H9 (cell line): ENCODE measurements around the gene EXO1. TPM values are rescaled to one million over a fixed set of nuclear protein-coding genes. Genes with fewer than 3 reads are reported as not detected.

ENCODE experiments used
- DNase-seq: peaks from one replicate; pipeline ENCODE4 v3.0.0-alpha.2; 2017
- H2AFZ ChIP-seq: one replicate; pipeline ENCODE4 v1.6.1; 2013; ENCODE audit warnings: mild to moderate bottlenecking, low read length, control low read depth, moderate library complexity
- H2AK5ac ChIP-seq: 2 replicates; pipeline ENCODE4 v1.6.1; 2013; ENCODE audit warnings: low read length, control low read depth, mixed read lengths; ENCODE audit not compliant: insufficient read length
- H2BK120ac ChIP-seq: one replicate; pipeline ENCODE4 v1.6.1; 2013; ENCODE audit warnings: low read depth, mild to moderate bottlenecking, low read length, control low read depth, inconsistent platforms; ENCODE audit not compliant: poor library complexity, severe bottlenecking
- H2BK12ac ChIP-seq: 2 replicates; pipeline ENCODE4 v1.6.1; 2013; ENCODE audit warnings: low read length, control low read depth, mixed read lengths, low read depth; ENCODE audit not compliant: insufficient read length
- H2BK15ac ChIP-seq: 2 replicates; pipeline ENCODE4 v1.6.1; 2013; ENCODE audit warnings: low read depth, low read length, control low read depth
- H2BK20ac ChIP-seq: one replicate; pipeline ENCODE4 v1.6.1; 2013; ENCODE audit warnings: low read depth, mild to moderate bottlenecking, low read length, control low read depth, inconsistent platforms; ENCODE audit not compliant: poor library complexity, severe bottlenecking
- H2BK5ac ChIP-seq: 2 replicates; pipeline ENCODE4 v1.6.1; 2013; ENCODE audit warnings: low read length, control low read depth, mixed read lengths; ENCODE audit not compliant: insufficient read length
- H3K14ac ChIP-seq: 2 replicates; pipeline ENCODE4 v1.6.1; 2013; ENCODE audit warnings: low read length, control low read depth; ENCODE audit not compliant: insufficient read depth
- H3K18ac ChIP-seq: 2 replicates; pipeline ENCODE4 v1.6.1; 2013; ENCODE audit warnings: low read depth, mild to moderate bottlenecking, mixed read lengths, low read length, control low read depth; ENCODE audit not compliant: insufficient read length
- H3K23ac ChIP-seq: 2 replicates; pipeline ENCODE4 v1.6.1; 2013; ENCODE audit warnings: low read length, control low read depth, mixed read lengths, low read depth; ENCODE audit not compliant: insufficient read length
- H3K23me2 ChIP-seq: 2 replicates; pipeline ENCODE4 v1.6.1; 2013; ENCODE audit warnings: low read depth, mild to moderate bottlenecking, mixed read lengths, low read length, control low read depth; ENCODE audit not compliant: insufficient read length, poor library complexity, severe bottlenecking
- H3K27ac ChIP-seq: 2 replicates; pipeline ENCODE4 v1.5.1; 2013; ENCODE audit warnings: low read length, control low read depth, mixed read lengths, low read depth; ENCODE audit not compliant: insufficient read length
- H3K27me3 ChIP-seq: 2 replicates; pipeline ENCODE4 v1.6.1; 2013; ENCODE audit warnings: low read length, control low read depth, inconsistent platforms; ENCODE audit not compliant: insufficient read depth
- H3K4ac ChIP-seq: 2 replicates; pipeline ENCODE4 v1.6.1; 2013; ENCODE audit warnings: low read depth, mild to moderate bottlenecking, control low read depth, inconsistent platforms, low read length, moderate library complexity
- H3K4me1 ChIP-seq: 2 replicates; pipeline ENCODE4 v1.6.1; 2013; ENCODE audit warnings: low read length, control low read depth, inconsistent platforms; ENCODE audit not compliant: insufficient read depth
- H3K4me2 ChIP-seq: 2 replicates; pipeline ENCODE4 v1.6.1; 2013; ENCODE audit warnings: low read length, control low read depth, mixed read lengths; ENCODE audit not compliant: insufficient read length, insufficient read depth
- H3K56ac ChIP-seq: 2 replicates; pipeline ENCODE4 v1.6.1; 2013; ENCODE audit warnings: low read depth, mild to moderate bottlenecking, mixed read lengths, low read length, control low read depth; ENCODE audit not compliant: insufficient read length
- H3K79me1 ChIP-seq: 2 replicates; pipeline ENCODE4 v1.6.1; 2013; ENCODE audit warnings: low read depth, mild to moderate bottlenecking, moderate library complexity, low read length, control low read depth, inconsistent platforms; ENCODE audit not compliant: insufficient read depth, poor library complexity, severe bottlenecking
- H3K79me2 ChIP-seq: 2 replicates; pipeline ENCODE4 v1.6.1; 2013; ENCODE audit warnings: low read length, control low read depth, inconsistent platforms; ENCODE audit not compliant: insufficient read depth
- H3K9ac ChIP-seq: 2 replicates; pipeline ENCODE4 v1.6.1; 2013; ENCODE audit warnings: low read length, control low read depth, mixed read lengths; ENCODE audit not compliant: insufficient read length; ENCODE audit errors: extremely low read depth
- H3K9me3 ChIP-seq: one replicate; pipeline ENCODE4 v1.6.1; 2013; ENCODE audit warnings: low read depth, low read length, inconsistent platforms; ENCODE audit not compliant: control insufficient read depth
- H3T11ph ChIP-seq: one replicate; pipeline ENCODE4 v1.6.1; 2013; ENCODE audit warnings: mild to moderate bottlenecking, low read length, control low read depth, inconsistent platforms
- H4K20me1 ChIP-seq: one replicate; pipeline ENCODE4 v1.6.1; 2013; ENCODE audit not compliant: control insufficient read depth, insufficient read length, insufficient read depth
- H4K5ac ChIP-seq: 2 replicates; pipeline ENCODE4 v1.6.1; 2013; ENCODE audit warnings: low read depth, mild to moderate bottlenecking, mixed read lengths, low read length, control low read depth; ENCODE audit not compliant: insufficient read length
- H4K8ac ChIP-seq: replicated peaks from 2 replicates; pipeline ENCODE4 v1.6.1; 2013; ENCODE audit warnings: low read length, control low read depth, mixed read lengths, low read depth; ENCODE audit not compliant: insufficient read length
- H4K91ac ChIP-seq: 2 replicates; pipeline ENCODE4 v1.6.1; 2013; ENCODE audit warnings: low read depth, mild to moderate bottlenecking, moderate library complexity, mixed read lengths, low read length, control low read depth; ENCODE audit not compliant: insufficient read length
- H3K27ac Mint-ChIP-seq, 3 experiments: 2 replicates in 2 of 3; 3 replicates in 1 of 3; pipeline ENCODE4 v1.8.0; 2020 to 2021; ENCODE audit warnings: mixed read lengths in 3 of 3, mild to moderate bottlenecking in 1 of 3, moderate library complexity in 1 of 3
- H3K27me3 Mint-ChIP-seq: 2 replicates; pipeline ENCODE4 v1.8.0; 2021; ENCODE audit warnings: low read depth, mild to moderate bottlenecking, moderate library complexity, mixed read lengths
- H3K36me3 Mint-ChIP-seq, 3 experiments: 2 replicates in 2 of 3; 3 replicates in 1 of 3; pipeline ENCODE4 v1.8.0; 2020 to 2021; ENCODE audit warnings: low read depth in 3 of 3, mixed read lengths in 3 of 3; ENCODE audit not compliant: insufficient read depth in 1 of 3
- H3K4me1 Mint-ChIP-seq, 2 experiments: 2 replicates each; pipeline ENCODE4 v1.8.0; 2020; ENCODE audit warnings: mixed read lengths in 2 of 2
- H3K4me3 Mint-ChIP-seq, 2 experiments: 2 replicates in 1 of 2; 3 replicates in 1 of 2; pipeline ENCODE4 v1.8.0; 2020 to 2021; ENCODE audit warnings: mild to moderate bottlenecking in 2 of 2, mixed read lengths in 2 of 2, moderate library complexity in 1 of 2
- H3K9me3 Mint-ChIP-seq, 2 experiments: 2 replicates in 1 of 2; 3 replicates in 1 of 2; pipeline ENCODE4 v1.8.0; 2020; ENCODE audit warnings: mild to moderate bottlenecking in 2 of 2, mixed read lengths in 2 of 2, moderate library complexity in 1 of 2
- WGBS: extraction: QIAGEN DNeasy Blood & Tissue Kit; methylation state at CpG from one replicate; pipeline ENCODE4 v1.1.7; 2013; ENCODE audit warnings: missing lambda C conversion rate, low lambda C conversion rate, mixed read lengths; ENCODE audit not compliant: insufficient read length; ENCODE audit errors: extremely low coverage; 5-methylcytosine and 5-hydroxymethylcytosine counted together
- total RNA-seq: library from RNA; stranded (reverse); gene quantifications from 2 replicates; pipeline ENCODE4 v1.2.1, GENCODE V29; 2021
- TF ChIP-seq, protein P1 (sequence below): fragments of 200-600 bp; sonication (generic); conservative IDR thresholded peaks from 3 replicates; pipeline ENCODE4 v1.8.0; 2021; ENCODE audit warnings: antibody characterized with exemption, mild to moderate bottlenecking

Gene EXO1
- total RNA-seq, 1 experiment from 2014 or later, result 43.2 TPM

DNA sequence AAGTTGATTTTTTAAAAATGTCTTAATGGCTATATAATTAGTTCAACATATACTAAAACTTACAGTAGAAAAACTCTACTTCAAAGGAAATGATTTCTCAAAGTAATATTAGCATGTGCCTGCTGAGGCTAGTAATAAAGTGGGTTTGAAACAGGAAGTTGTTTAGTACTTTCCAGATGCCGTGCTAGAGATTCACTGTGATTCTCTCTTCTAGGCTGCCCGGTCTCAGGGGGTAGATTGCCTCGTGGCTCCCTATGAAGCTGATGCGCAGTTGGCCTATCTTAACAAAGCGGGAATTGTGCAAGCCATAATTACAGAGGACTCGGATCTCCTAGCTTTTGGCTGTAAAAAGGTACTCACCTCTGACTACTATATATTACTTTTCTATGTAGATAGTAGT is 9.1 kb downstream of the EXO1 start:
- no peak overlapping the region for H3T11ph ChIP-seq
- no peak overlapping the region for H4K91ac ChIP-seq
- Mint-ChIP-seq H3K4me1 (no peaks in the 10 kb centered on the region), H3K4me3 (no peak overlapping the region), H3K36me3 (peaks cover 36 to 78% (median 72%) of the 10 kb centered on the region in 3 experiments), H3K27me3 (no peaks in the 10 kb centered on the region), H3K27ac (no peak overlapping the region), H3K9me3 (no peaks in the 10 kb centered on the region)
- H3K79me1 ChIP-seq, result peaks cover 4% of the 10 kb centered on the region
- no peaks in the 10 kb centered on the region for H3K9me3 ChIP-seq
- no peak for DNase-seq
- H2BK15ac ChIP-seq, result no peak overlapping the region
- no peak overlapping the region for H3K14ac ChIP-seq
- H3K27ac ChIP-seq, result no peak overlapping the region
- TF ChIP-seq, protein P1, sequence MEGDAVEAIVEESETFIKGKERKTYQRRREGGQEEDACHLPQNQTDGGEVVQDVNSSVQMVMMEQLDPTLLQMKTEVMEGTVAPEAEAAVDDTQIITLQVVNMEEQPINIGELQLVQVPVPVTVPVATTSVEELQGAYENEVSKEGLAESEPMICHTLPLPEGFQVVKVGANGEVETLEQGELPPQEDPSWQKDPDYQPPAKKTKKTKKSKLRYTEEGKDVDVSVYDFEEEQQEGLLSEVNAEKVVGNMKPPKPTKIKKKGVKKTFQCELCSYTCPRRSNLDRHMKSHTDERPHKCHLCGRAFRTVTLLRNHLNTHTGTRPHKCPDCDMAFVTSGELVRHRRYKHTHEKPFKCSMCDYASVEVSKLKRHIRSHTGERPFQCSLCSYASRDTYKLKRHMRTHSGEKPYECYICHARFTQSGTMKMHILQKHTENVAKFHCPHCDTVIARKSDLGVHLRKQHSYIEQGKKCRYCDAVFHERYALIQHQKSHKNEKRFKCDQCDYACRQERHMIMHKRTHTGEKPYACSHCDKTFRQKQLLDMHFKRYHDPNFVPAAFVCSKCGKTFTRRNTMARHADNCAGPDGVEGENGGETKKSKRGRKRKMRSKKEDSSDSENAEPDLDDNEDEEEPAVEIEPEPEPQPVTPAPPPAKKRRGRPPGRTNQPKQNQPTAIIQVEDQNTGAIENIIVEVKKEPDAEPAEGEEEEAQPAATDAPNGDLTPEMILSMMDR, result no peak
- H3K9ac ChIP-seq, result no peak overlapping the region
- no peaks in the 10 kb centered on the region for H3K79me2 ChIP-seq
- H4K8ac ChIP-seq, result no peak overlapping the region
- no peak overlapping the region for H3K4me2 ChIP-seq
- H3K27me3 ChIP-seq, result no peaks in the 10 kb centered on the region
- no peak overlapping the region for H3K23ac ChIP-seq
- H4K20me1 ChIP-seq, result no peaks in the 10 kb centered on the region
- H4K5ac ChIP-seq, result no peak overlapping the region
- no peak overlapping the region for H2BK20ac ChIP-seq
- no peak overlapping the region for H2AFZ ChIP-seq
- no peak overlapping the region for H2BK5ac ChIP-seq
- no peaks in the 10 kb centered on the region for H3K23me2 ChIP-seq
- H3K4me1 ChIP-seq, result no peaks in the 10 kb centered on the region
- WGBS, result no CpG with 5 or more reads among the region's 6 CpGs
- H2AK5ac ChIP-seq, result no peak overlapping the region
- no peak overlapping the region for H3K18ac ChIP-seq
- no peak overlapping the region for H3K56ac ChIP-seq
- H3K4ac ChIP-seq, result no peak overlapping the region
- no peak overlapping the region for H2BK120ac ChIP-seq
- no peak overlapping the region for H2BK12ac ChIP-seq
